ENCODE measurements around the gene STK39. TPM values are rescaled to one million over a fixed set of nuclear protein-coding genes. Genes with fewer than 3 reads are reported as not detected.
"Not testable (repeated sequence)": the region's sequence is repeated elsewhere in the genome, so short reads cannot be mapped to it uniquely, and the experiment has no call there.

Gene STK39
- total RNA-seq, 2 experiments from 2014 or later = 43.1 TPM

DNA sequence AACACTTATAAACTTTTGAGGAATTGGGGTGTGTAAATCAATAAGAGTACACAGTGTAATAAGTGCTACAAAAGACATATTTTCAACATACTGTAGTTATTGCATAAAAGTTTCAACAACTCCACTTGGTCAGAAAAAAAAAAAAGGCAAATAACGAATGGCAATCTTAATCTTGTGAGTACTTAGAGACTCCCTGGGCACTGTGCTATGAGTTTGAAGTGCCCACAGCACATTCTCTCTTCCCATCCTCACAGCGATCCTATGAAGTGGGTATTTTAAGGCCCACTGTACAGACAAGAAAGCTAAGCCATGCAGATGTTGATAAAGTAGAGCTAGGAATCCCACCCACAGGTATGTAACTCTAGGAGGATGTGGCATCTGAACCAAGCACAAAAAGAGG is 112.3 kb downstream of the STK39 start:
- DNase-seq = no peak
- H3K9me3 Mint-ChIP-seq = no peaks in the 10 kb centered on the region
- peaks cover 15% of the 10 kb centered on the region for H3K4me1 Mint-ChIP-seq (ENCODE audit: low read depth)
- CTCF ChIA-PET = interaction anchor here (0.5 to 4.0 kb wide), 8 partner anchors 16 to 1389 kb away, joined by 3 to 22 read pairs (median 4); no protein-coding TSS in a partner anchor
- H3K4me3 Mint-ChIP-seq = no peak overlapping the region
- no peaks in the 10 kb centered on the region for H3K27me3 Mint-ChIP-seq (ENCODE audit: low read depth)
- H3K27ac Mint-ChIP-seq = no peak overlapping the region
- intact Hi-C loops (cut with micrococcal nuclease) = loop anchor here (5.0 to 10.0 kb wide), 2 partner anchors 567 to 620 kb away; no protein-coding TSS in a partner anchor
- H3K36me3 Mint-ChIP-seq (ENCODE audit: low read depth) = peaks cover 37% of the 10 kb centered on the region

DNA sequence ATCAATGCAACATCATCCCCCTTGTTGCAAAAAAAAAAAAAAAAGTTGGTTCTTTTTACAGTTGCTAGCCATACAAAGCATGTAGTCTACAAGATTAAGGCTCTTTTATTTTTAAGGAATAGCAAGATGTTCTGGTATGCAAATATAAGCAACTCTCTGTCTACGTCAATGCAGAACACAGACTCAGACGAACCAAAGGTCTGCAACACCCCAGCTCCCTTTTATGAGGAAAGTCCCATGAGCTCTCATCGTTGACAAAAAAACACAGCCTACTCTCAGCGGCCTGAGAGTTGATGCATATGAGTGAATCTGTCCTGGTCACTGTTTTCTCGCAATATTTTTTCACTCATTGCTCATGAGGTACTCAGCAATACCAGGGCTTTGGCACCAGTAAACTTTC is 112.9 kb downstream of the STK39 start:
- no peak for DNase-seq
- no peak overlapping the region for H3K4me3 Mint-ChIP-seq
- no peak overlapping the region for H3K27ac Mint-ChIP-seq
- CTCF ChIA-PET = interaction anchor here (0.6 to 4.0 kb wide), 6 partner anchors 15 to 203 kb away, joined by 3 to 22 read pairs (median 3); no protein-coding TSS in a partner anchor
- no peaks in the 10 kb centered on the region for H3K27me3 Mint-ChIP-seq (ENCODE audit: low read depth)
- intact Hi-C loops (cut with micrococcal nuclease) = loop anchor here (10.0 kb wide), 1 partner anchor 620 kb away; no protein-coding TSS in a partner anchor
- H3K36me3 Mint-ChIP-seq (ENCODE audit: low read depth) = peaks cover 40% of the 10 kb centered on the region
- H3K4me1 Mint-ChIP-seq (ENCODE audit: low read depth) = peaks cover 15% of the 10 kb centered on the region
- H3K9me3 Mint-ChIP-seq = no peaks in the 10 kb centered on the region

DNA sequence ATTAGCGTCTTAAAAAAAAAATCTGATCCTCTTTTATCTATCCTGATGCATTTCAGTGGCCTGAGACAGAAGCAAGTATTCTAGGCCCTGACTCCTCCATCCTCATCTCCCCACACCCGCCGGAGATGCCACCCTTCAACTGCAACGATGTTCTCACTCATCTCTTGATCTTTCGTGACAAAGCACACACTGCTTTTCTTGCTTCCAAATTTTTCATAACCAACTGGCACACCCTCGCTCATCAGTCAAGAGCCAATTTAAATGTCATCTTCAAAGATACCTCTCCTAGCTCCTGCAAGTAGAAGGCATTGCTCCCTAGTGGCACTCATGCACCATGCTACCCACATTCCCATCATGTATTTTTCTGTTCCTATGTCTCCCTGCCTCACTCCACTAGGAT is 115.0 kb downstream of the STK39 start:
- Mint-ChIP-seq H3K4me3 (no peak overlapping the region), H3K27ac (no peak overlapping the region), H3K9me3 (no peaks in the 10 kb centered on the region), H3K36me3 (ENCODE audit: low read depth) (peaks cover 45% of the 10 kb centered on the region), H3K27me3 (ENCODE audit: low read depth) (no peaks in the 10 kb centered on the region), H3K4me1 (ENCODE audit: low read depth) (peaks cover 8% of the 10 kb centered on the region)
- intact Hi-C loops (cut with micrococcal nuclease) = loop anchor here (10.0 kb wide), 1 partner anchor 622 kb away; no protein-coding TSS in a partner anchor
- no peak for DNase-seq
- CTCF ChIA-PET = interaction anchor here (0.6 to 4.0 kb wide), 3 partner anchors 13 to 275 kb away, joined by 3 to 22 read pairs (median 6); no protein-coding TSS in a partner anchor

DNA sequence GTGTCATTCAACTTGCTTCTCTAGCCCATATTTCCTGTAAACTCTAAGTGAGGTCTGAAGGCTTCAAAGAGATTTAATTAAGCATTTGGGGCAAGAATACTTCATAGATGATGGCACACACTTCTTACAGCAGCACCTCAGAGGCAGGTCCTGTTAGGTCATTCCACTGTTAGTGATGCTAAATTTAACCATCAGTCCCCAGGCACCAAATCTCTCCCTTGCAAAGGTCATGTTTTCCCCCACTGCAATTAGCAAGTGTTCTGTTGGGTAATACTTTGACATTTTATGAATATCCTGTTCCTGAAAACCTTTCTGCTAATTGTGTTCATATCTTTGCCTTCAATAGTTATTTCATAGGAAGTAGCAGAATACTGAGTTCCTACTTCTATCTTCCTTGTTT is 117.0 kb downstream of the STK39 start:
- CTCF ChIA-PET = no interaction called here
- no peak overlapping the region for H3K27ac Mint-ChIP-seq
- intact Hi-C loops (cut with micrococcal nuclease) = loop anchor here (10.0 kb wide), 1 partner anchor 624 kb away; no protein-coding TSS in a partner anchor
- DNase-seq = no peak
- H3K9me3 Mint-ChIP-seq = no peaks in the 10 kb centered on the region
- no peaks in the 10 kb centered on the region for H3K4me1 Mint-ChIP-seq (ENCODE audit: low read depth)
- H3K4me3 Mint-ChIP-seq = no peak overlapping the region
- H3K36me3 Mint-ChIP-seq (ENCODE audit: low read depth) = peaks cover 40% of the 10 kb centered on the region
- no peaks in the 10 kb centered on the region for H3K27me3 Mint-ChIP-seq (ENCODE audit: low read depth)

DNA sequence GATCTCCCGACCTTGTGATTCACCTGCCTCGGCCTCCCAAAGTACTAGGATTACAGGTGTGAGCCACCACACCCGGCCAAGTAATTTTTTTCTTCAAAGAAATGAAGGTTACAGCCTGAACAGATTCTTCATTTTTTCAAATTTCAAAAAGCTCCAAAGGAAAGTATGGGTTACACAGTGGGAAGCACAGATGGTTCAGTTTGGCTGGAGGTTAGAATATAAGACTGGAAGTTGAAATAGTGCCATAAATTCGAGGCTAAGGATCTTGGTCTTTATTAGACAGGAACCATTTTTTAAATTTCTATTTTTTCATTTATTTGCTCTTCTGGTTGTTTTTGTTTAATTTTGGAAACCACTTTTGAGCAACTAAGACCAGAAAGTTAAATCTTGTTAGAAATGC is 120.0 kb downstream of the STK39 start:
- DNase-seq = no peak
- CTCF ChIA-PET = interaction anchor here (3.0 kb wide), 1 partner anchor 9 kb away, joined by 20 read pairs; no protein-coding TSS in a partner anchor
- Mint-ChIP-seq H3K27me3 (ENCODE audit: low read depth) (no peaks in the 10 kb centered on the region), H3K27ac (no peak overlapping the region), H3K36me3 (ENCODE audit: low read depth) (peaks cover 40% of the 10 kb centered on the region), H3K9me3 (no peaks in the 10 kb centered on the region), H3K4me1 (ENCODE audit: low read depth) (no peaks in the 10 kb centered on the region), H3K4me3 (no peak overlapping the region)
- intact Hi-C loops (cut with micrococcal nuclease) = no loop called here

DNA sequence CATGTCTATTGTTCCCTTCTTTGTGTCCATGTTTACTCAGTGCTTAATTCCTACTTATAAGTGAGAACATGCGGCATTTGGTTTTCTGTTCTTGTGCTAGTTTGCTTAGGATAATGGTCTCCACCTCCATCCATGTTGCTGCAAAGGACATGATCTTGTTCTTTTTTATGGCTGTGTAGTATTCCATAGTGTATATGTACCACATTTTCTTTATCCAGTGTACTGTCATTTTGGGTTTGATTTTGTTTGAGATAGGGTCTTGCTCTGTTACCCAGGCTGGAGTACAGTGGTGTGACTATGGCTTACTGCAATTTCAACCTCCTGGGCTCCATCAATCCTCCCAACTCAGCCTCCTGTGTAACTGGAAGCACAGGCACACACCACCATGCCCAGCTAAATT is 125.2 kb downstream of the STK39 start:
- peaks cover 24% of the 10 kb centered on the region for H3K36me3 Mint-ChIP-seq (ENCODE audit: low read depth)
- H3K27ac Mint-ChIP-seq = not testable (repeated sequence)
- CTCF ChIA-PET = interaction anchor here (0.7 kb wide), 2 partner anchors 46 to 290 kb away, joined by 3 read pairs; no protein-coding TSS in a partner anchor

DNA sequence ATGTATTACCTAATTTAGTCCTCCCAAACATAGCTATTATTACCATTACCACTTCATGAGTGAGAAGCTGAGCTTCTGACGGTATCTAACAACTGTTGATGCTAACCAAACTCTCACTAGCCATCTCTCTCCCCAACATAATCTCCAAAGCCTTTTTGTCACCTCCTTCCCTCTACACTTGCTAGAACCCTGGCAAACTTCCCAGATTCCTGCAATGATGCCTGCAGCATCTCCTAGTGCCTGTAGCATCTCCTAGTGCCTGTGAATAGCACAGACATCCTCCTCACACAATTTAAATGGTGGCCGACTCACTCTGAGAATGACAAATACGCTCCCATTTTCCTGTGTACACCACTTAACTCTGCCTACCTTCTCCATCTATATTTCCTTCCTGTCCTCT is 126.7 kb downstream of the STK39 start:
- H3K36me3 Mint-ChIP-seq (ENCODE audit: low read depth) = peaks cover 22% of the 10 kb centered on the region
- intact Hi-C loops (cut with micrococcal nuclease) = no loop called here

More for the DNA sequence above, 125.2 kb downstream of the STK39 start:
- H3K27me3 Mint-ChIP-seq (ENCODE audit: low read depth); H3K4me1 Mint-ChIP-seq (ENCODE audit: low read depth); H3K9me3 Mint-ChIP-seq; H3K4me3 Mint-ChIP-seq; intact Hi-C loops (cut with micrococcal nuclease); DNase-seq: not testable (repeated sequence)

DNA sequence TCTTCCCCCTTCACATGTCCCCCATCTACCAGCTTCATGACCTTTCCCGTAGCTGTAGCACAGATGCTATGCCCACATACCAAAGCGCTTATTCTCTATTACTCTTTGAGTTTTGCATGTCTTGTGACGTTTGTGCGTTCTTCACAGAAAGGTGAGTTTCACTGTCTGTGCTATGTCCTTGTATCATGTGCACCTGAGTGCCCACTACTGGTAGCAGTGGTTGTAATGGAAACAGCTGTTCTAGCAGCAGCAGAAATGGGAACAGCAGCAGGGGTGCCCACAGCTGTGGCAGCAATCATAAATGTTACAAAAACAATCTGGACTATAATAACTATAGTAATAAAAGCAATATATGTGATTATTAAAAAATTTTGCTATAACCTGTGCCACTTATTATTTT is 127.1 kb downstream of the STK39 start:
- CTCF ChIA-PET = interaction anchor here (0.5 to 3.5 kb wide), 16 partner anchors 9 to 586 kb away, joined by 3 to 20 read pairs (median 4); no protein-coding TSS in a partner anchor
- Mint-ChIP-seq H3K9me3 (no peaks in the 10 kb centered on the region), H3K27me3 (ENCODE audit: low read depth) (no peaks in the 10 kb centered on the region), H3K4me3 (no peak overlapping the region), H3K4me1 (ENCODE audit: low read depth) (no peaks in the 10 kb centered on the region), H3K36me3 (ENCODE audit: low read depth) (peaks cover 19% of the 10 kb centered on the region), H3K27ac (no peak overlapping the region)
- DNase-seq = no peak
- intact Hi-C loops (cut with micrococcal nuclease) = no loop called here

More for the DNA sequence above, 126.7 kb downstream of the STK39 start:
- no peak overlapping the region for H3K4me3 Mint-ChIP-seq
- no peak overlapping the region for H3K27ac Mint-ChIP-seq
- CTCF ChIA-PET = interaction anchor here (0.5 to 3.5 kb wide), 8 partner anchors 9 to 585 kb away, joined by 3 to 20 read pairs (median 4); no protein-coding TSS in a partner anchor
- no peak for DNase-seq
- H3K9me3 Mint-ChIP-seq = no peaks in the 10 kb centered on the region
- no peaks in the 10 kb centered on the region for H3K27me3 Mint-ChIP-seq (ENCODE audit: low read depth)
- no peaks in the 10 kb centered on the region for H3K4me1 Mint-ChIP-seq (ENCODE audit: low read depth)

DNA sequence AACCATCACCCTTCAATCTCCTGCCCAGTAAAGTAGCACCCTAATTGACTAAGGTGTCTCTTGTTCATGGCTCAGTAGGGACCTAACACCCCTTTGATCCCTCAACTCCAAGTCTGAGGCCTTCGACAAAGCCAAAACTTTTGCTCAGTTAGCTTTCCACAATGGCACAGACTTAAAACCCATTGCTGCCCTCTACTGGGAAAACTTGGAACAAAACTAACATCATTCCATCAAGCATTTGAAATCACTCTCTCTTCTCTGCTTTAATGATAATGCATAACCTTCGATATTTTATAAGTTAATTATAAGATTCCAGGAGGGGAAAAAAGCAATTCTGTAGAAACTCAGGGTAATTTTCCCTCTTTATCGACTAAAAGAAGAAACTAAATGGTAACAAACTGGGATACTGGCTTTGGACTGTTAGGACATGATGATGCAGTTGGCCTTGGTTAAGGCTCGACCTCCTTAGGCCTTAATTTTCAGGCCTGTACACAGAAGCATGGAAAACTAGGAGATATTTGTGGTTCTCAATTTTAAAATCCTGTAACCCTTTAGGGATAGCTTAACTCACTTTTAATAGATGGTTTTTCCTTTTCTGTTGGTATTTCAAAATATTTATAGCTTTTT is 127.8 kb downstream of the STK39 start:
- intact Hi-C loops (cut with micrococcal nuclease) = loop anchor here (1.0 to 10.0 kb wide), 5 partner anchors 154 to 1580 kb away; partner anchors contain the start of gene B3GALT1
- no peak overlapping the region for H3K27ac Mint-ChIP-seq
- CTCF ChIA-PET = interaction anchor here (0.6 to 3.5 kb wide), 36 partner anchors 8 to 1582 kb away, joined by 3 to 20 read pairs (median 4); no protein-coding TSS in a partner anchor
- no peak overlapping the region for H3K4me3 Mint-ChIP-seq
- H3K4me1 Mint-ChIP-seq (ENCODE audit: low read depth) = no peaks in the 10 kb centered on the region
- peak; percentile 39 for DNase-seq
- H3K27me3 Mint-ChIP-seq (ENCODE audit: low read depth) = no peaks in the 10 kb centered on the region
- H3K36me3 Mint-ChIP-seq (ENCODE audit: low read depth) = peaks cover 13% of the 10 kb centered on the region
- no peaks in the 10 kb centered on the region for H3K9me3 Mint-ChIP-seq

DNA sequence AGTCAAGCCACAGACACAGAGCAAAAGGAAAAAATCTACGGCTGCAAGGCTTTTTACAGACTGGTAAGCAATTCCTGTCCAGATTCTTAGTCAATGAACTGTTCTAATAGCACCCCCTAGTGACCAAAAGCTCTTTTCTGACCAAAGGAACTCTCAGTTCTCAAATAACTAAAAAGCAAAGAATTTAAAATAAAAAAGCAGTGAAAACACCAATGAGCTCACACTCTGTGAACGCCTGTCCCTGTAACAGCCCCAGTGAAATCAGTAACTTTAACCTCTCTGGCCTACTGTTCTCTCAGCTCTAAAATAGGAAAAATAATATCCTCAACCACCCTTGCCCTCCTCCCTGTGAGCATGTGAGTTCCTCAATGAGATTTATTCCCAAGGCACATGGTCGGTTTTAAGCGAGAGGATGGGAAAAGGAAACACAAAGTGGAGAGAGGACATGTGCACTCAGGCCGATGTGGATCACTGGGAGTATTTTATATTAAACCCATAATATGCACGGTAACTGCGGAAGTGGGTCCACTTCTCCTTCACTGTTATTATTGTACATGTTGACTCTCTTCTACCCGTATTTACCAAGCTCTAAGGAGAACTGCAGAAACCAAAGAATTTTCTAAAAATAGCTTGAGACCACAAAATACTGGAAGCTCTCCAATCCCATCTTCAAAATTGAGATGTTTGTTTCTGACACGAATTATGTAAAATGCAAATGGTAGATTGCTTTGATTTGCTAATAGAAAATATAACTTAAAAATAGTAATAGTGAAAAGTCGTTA is 128.5 kb downstream of the STK39 start:
- intact Hi-C loops (cut with micrococcal nuclease) = loop anchor here (1.0 to 10.0 kb wide), 6 partner anchors 154 to 1580 kb away; partner anchors contain the start of gene B3GALT1
- Mint-ChIP-seq H3K36me3 (ENCODE audit: low read depth) (peaks cover 8% of the 10 kb centered on the region), H3K27me3 (ENCODE audit: low read depth) (no peaks in the 10 kb centered on the region), H3K4me3 (no peak overlapping the region), H3K27ac (no peak overlapping the region), H3K9me3 (no peaks in the 10 kb centered on the region), H3K4me1 (ENCODE audit: low read depth) (no peaks in the 10 kb centered on the region)
- CTCF ChIA-PET = interaction anchor here (0.6 to 3.5 kb wide), 46 partner anchors 9 to 1581 kb away, joined by 3 to 20 read pairs (median 4); no protein-coding TSS in a partner anchor
- peak; percentile 7 for DNase-seq

DNA sequence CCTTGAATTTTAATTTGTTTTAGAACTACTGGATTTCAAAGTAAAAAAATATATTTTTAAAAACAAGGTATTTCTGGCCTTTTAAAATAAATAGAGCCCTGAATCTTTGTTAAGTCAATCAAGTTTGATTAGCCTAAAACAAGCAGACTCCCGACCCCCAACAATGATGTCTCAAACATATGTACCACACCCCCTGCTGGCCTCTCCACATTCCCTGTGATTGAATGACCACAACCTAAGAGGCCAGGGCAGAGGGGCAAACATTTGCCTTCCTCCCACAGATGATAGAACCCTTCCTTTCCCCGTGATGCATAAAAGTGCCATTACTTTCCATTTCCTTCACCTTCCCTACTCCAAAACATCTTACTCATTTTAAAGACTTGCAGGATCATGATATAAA is 130.9 kb downstream of the STK39 start:
- Mint-ChIP-seq H3K27me3 (ENCODE audit: low read depth) (no peaks in the 10 kb centered on the region), H3K4me1 (ENCODE audit: low read depth) (no peaks in the 10 kb centered on the region), H3K36me3 (ENCODE audit: low read depth) (peaks cover 14% of the 10 kb centered on the region), H3K4me3 (no peak overlapping the region), H3K9me3 (no peaks in the 10 kb centered on the region), H3K27ac (no peak overlapping the region)
- intact Hi-C loops (cut with micrococcal nuclease) = loop anchor here (10.0 kb wide), 1 partner anchor 332 kb away; no protein-coding TSS in a partner anchor
- DNase-seq = no peak
- CTCF ChIA-PET = interaction anchor here (0.7 kb wide), 1 partner anchor 1301 kb away, joined by 3 read pairs; no protein-coding TSS in a partner anchor

DNA sequence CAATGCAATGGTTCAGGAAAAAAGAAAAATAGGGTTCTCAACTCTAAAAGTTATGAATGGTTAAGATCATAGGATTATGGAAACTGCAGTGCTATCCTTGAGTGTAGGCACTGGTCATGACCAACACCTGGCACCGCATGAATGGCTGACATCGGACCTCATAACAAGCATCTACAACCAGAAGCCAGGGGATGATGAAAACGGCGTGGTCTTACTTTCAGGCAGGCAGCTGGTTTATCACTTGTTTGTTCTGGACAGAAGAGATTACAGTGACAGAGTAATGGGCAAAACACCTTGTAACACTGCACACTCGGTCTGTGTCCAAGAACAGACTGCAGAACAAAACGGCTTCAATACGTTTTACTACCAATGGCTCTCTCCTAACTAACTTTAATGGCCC is 132.8 kb downstream of the STK39 start:
- Mint-ChIP-seq H3K36me3 (ENCODE audit: low read depth) (peaks cover 14% of the 10 kb centered on the region), H3K4me1 (ENCODE audit: low read depth) (no peaks in the 10 kb centered on the region), H3K27me3 (ENCODE audit: low read depth) (no peaks in the 10 kb centered on the region), H3K9me3 (no peaks in the 10 kb centered on the region), H3K4me3 (no peak overlapping the region), H3K27ac (no peak overlapping the region)
- intact Hi-C loops (cut with micrococcal nuclease) = loop anchor here (10.0 kb wide), 1 partner anchor 330 kb away; no protein-coding TSS in a partner anchor
- DNase-seq = no peak
- CTCF ChIA-PET = no interaction called here

Data from activated naive CD4-positive, alpha-beta T cell treated with anti-CD3 and anti-CD28 coated beads for 36 hours (primary cell).